Measurements from ENCODE around the gene AFMID.

Gene AFMID

DNA sequence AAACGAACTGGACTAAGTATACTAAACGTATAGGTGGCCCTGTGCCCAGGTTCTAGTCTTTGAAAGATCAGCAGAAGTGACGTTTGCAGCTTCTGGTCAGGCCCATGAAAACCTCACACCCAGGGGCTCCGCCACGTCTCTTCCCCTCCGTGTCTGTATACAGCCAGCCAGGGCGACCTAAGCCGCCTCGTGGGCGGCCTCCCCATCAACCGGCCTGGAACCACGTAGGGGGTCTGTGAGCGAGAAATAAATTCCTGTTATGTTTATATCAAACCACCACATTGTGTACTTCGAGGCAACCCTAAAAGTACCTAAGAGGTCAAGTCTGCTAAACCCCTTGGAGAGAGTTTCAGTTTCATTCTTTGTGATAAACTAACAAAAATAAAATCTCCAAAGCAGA is 7.1 kb upstream of the AFMID start:
- DNase-seq = no peak

DNA sequence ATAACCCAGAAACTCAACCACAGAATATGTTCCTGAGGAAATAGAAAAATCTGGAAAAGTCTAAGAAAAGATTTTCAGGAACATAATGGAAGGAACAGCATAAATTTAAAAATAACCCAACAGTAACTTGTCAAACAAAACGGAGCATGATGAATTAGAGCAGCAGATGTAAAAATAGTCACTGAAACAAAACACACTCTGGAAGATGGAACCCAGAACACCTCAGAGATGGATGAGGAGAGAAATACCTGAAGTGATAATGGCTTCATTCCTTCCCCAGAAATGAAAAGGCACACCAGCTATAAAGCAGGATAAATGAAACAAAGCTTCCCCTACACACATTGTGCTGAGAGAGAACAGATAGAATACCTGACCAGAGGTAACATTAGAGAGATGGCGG is 6.7 kb upstream of the AFMID start:
- no peak for DNase-seq

DNA sequence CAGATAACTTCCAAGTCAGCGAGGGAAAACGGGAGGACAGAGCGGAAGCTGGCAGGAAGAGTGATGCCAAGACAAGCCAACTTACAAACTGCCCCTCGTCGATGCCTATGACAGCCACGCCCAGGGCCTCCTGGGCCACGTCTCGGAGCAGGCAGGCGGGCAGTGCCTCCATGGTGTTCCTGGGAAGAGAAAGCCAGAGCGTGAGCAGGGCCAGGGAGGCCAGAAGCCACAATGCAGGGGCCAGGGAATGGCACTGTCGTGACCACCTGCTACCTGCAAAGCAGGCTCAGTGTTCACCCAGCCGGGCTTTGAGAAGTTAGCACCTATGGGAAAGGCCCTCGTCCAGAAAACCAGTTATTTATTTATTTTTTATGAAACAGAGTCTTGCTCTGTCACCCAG is 4.7 kb upstream of the AFMID start:
- DNase-seq = no peak

DNA sequence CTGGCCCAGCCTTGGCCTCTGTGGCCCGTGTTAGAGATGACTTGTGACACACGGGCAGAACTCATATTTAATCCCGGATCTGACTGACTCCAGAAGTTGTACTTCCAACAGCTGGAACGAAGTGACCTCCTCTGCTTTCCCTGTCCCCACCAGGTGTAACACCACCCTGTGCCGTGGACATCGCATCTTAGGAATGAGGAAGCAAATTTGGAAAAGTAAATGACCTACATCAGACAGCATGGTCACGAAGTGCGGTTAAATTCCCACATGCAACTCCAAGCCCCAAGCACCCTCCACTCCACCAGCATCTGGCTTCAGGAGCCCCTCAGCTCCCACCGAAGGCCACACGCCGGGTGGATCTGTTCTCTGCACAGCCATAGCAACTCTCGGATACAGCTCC is 3.2 kb upstream of the AFMID start:
- DNase-seq = no peak

DNA sequence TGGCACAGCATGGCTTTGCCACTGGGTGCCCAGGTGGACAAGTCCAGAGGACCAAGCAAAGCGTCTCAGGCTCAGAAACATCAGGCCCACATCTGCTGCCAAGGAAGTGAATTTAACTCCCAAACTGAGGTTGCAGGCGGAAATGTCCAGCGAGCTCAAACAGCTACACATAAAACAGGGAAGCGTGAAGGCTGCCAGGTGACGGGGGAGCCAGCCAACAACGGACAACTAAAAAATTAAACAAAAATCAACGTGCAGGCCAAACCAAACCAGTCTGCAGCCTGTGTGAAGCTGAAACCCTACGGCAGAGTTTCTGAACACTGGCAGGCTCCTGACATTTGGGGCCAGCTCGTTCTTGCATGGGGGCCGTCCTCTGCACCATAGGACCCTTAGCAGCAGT is 2.8 kb upstream of the AFMID start:
- no peak for DNase-seq

DNA sequence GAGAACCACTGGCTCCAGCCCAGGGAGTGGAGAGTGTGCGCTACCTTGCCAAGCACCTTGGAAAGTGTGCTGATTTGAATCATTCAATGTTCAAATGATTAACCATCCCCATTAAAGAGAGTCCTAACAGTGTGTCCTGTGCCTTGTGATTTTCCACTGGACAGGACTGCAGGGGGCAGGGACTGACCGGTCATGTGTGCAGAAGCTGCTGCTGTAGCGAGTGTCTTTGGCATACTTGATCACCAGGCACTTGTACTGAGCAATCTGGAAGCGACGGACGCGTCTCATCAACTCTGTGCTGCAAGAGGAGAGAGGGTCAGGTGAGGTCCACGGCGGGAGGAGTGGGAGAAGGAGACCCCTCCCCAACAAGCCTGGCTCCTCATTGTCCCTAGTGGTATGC is 2.3 kb upstream of the AFMID start:
- no peak for DNase-seq

DNA sequence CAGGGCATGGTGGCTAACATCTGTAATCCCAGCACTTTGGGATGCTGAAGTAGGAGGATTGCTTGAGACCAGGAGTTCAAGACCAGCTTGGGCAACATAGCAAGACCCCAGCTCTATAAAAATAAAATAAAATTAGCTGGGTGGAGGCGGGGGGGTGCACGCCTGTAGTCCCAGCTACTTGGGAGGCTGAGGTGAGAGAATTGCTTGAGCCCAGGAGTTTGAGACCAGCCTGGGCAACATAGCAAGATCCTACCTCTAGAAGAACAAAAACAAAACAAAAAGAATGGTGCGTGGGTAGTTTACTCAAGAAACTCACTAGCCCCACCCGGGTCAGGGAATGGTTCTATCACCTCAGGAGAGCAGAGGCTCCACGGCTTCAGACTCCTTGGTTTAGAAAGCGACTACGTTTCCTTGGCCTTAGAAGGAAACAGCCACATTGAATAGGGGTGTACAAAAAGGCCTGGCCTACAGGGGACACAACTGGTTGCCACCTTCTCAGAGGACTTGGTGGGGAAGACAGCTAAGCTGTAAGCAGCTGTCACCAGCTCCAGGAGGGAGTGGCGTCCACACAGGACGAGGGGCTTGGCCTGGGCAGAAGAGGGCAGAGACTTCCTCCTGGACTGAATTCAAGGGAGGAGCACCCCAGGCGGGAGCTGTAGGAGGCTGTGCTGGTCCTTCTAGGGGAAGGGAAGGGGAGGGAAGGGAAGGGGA is 1.0 kb upstream of the AFMID start:
- peak; percentile 63 to 78 for DNase-seq

DNA sequence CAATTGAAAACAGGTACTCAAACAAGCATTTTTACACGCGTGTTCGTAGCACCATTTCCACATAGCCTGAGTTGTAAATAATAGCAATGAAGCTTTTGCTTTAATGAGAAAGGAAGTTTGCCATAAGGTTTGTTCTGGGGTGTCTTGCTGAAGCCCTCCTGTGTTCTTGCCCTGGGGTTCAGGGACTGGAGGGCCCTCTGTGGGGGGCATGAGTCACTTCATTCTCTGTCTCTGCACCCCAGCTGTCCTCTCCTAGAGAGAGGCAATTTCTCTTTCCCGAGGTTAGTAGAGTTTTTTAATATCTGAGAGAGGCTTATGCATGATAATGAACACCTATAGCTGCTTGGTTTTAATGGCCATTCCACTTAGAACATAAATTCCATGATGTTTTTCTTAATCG is 9.6 kb downstream of the AFMID start:
- no peak for DNase-seq

DNA sequence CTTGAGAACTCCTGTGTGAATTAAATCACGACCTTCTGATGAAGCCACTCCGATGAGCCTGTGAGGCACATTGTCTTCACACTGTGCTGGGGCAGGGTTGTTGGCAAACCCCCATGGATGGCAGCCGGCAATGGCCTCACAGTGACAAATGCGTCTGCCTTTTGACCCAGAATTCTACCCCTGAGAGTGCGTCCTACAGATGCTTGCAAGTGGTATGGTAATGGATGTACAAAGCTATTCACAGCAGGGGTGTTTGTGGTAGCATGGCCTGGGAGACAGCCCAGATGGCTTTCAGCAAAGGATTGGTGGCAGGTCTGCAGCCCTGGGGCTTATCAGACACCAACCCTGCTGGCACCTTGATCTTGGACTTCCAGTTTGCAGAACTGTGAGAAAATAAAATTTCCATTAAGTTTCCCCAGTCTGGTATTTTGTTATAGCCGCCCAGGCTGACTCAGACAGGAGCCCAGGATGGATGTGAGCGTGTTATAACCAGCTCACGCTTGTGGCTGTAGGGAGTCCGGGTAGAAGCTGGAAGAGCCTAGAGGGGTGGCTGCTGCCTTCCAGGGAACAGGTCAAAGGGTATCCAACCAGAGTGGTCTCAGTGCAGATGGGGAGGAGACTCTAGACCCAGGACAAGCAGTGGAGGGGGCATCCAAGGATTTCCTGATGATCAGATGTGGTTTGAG is 10.1 kb downstream of the AFMID start:
- no peak for DNase-seq

DNA sequence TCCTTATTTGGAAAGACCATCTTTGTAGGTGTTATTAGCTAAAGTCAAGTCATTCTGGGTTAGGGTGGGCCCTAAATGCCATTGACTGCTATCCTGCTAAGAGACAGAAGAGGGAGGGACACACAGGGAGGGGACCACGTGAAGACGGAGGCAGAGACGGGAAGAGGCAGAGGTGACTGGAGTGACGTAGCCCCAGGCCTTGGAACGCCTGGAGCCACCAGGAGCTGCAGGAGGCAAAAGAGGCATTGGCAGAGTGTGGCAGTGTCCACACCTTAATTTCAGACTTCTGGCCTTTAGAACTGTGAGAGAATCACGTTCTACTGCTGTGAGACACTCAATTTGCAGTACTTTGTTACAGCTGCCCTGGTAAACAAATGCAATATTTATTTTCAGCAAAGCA is 13.3 kb downstream of the AFMID start:
- no peak for DNase-seq

DNA sequence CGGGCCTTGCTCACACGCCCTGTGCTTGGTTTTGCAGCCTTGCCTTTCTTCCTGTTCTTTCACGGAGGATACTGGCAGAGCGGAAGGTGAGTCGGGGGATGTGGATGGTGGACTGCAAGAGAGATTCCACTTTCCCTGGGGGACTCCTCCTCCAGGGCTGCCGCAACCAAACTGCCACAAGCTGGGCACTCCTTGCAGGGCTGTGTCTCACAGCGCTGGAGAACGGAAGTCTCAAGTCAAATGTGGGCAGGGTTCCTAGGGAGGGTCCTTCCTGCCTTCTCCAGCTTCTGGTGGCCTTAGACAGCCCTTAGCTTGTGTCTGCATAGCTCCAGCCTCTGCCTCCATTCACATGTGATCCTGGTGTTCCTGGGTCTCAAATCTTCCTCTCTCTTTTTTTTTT is 15.5 kb downstream of the AFMID start:
- peak; percentile 98 for DNase-seq

DNA sequence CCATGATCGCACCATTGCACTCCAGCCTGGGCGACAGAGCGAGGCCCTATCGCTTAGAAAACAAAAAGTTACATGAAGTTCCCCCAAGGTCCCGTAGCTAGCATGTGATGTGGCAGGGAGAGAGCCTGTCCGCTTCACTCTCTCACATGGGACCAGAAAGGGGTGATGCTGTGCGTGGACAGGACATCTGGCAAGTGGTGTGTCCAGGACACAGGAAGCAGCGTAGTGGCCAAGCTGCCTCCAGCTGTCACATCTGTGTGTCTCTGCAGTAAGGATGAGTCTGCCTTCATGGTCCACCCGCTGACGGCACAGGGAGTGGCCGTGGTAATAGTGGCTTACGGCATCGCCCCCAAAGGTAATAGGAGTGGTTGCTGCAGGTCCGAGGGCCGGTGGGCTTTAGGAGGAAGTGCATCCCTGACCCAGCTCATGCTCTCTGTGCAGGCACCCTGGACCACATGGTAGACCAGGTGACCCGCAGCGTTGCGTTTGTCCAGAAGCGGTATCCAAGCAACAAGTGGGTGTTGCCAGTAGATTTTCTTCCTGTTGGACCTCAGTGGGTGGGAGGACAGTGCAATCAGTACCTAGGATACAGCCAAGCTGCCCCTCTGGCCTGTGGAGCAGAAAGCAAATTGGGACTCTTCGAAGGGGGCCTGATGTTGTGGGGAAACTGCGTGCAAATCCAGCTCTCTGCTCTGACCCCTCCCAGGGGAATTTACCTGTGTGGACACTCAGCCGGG is 17.4 kb downstream of the AFMID start:
- no peak for DNase-seq

DNA sequence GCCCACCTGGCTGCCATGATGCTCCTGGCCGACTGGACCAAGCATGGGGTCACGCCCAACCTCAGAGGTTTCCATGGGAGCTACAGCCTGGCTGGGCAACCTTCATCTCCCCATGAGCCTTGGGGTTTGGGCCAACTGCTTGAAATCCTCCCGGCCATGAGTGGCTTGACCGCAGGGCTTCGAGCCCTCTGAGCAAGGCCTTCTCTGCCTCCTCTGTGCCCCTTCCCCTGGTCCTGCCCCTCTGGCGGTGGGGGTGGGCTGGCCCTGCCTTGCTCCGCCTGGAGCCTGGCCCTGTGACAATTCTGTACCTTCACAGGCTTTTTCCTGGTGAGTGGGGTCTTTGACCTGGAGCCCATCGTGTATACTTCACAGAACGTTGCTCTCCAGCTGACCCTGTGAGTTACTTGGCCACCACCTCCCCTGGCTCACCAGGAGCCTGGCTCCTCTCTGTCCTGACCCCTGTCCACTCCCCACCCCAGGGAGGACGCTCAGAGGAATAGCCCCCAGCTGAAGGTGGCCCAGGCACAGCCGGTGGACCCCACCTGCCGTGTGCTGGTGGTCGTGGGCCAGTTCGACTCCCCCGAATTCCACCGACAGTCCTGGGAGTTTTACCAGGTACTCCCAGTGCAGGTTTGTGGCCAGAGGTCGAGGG is 18.1 kb downstream of the AFMID start:
- DNase-seq = no peak

DNA sequence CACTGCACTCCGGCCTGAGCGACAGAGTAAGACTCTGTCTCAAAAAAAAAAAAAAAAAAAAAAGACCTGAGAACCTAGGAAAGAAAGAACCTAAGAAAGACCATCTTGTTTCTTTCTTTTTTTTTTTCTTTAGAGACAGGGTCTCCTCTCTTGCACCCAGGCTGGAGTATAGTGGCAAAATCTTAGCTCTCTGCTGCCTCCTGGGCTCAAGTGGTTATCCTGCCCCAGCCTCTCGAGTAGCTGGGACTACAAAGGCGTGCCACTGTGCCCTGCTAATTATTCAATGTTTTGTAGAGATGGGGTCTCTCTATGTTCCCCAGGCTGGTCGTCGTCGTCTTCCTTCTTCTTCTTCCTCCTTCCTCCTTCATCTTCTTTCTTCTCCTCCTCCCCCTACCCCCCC is 19.1 kb downstream of the AFMID start:
- DNase-seq = peak; percentile 11 to 12

DNA sequence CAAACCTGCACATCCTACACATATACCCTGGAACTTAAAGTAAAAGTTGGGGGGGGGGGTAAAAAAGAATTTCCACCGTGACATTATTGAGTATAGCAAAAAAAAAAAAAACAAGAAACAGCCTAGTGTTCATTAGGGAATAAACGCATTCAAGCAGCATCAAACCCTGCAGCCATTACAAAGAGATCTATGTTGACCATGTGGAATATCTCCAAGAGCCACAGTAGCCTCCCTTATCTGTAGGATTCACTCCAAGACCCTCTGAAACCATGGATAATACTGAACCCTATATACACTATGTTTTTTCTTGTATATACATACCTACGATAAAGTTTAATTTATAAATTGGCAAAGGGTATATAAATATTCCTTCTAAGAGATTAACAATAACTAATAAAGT is 21.3 kb downstream of the AFMID start:
- DNase-seq = no peak

DNA sequence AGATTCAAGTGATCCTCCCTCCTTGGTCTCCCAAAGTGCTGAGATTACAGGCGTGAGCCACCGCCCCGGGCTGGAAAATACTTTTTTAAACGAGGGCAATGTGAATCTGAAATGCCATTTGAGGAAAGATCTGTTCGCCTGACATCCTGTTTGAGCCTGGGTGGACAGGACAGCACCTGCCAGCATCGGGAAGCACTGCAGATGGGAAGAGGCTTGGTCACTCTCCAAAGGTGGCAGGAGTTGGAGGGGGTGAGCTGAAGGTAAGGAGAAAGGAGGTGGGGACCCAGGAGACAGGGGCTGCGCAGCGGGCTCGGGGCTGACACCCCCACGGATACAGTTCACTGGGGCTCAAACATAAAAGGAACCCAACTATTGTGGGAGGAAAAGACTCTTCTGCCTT is 22.9 kb downstream of the AFMID start:
- DNase-seq = no peak

DNA sequence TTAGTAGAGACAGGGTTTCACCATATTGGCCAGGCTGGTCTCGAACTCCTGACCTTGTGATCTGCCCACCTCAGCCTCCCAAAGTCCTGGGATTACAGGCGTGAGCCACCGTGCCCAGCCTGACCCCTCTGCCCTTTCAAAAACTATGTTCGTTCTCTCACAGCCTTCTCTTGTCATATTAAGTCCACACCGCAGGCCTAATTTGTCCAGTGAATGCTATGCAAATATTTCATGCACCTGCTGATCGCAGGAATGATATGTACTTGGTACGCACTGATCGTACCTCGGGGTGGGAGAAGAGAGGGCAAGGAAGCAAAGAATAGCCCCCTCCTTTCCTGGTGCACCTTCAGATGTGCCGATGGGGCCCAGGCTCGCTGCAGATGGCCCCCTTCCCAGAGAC is 23.9 kb downstream of the AFMID start:
- no peak for DNase-seq

DNA sequence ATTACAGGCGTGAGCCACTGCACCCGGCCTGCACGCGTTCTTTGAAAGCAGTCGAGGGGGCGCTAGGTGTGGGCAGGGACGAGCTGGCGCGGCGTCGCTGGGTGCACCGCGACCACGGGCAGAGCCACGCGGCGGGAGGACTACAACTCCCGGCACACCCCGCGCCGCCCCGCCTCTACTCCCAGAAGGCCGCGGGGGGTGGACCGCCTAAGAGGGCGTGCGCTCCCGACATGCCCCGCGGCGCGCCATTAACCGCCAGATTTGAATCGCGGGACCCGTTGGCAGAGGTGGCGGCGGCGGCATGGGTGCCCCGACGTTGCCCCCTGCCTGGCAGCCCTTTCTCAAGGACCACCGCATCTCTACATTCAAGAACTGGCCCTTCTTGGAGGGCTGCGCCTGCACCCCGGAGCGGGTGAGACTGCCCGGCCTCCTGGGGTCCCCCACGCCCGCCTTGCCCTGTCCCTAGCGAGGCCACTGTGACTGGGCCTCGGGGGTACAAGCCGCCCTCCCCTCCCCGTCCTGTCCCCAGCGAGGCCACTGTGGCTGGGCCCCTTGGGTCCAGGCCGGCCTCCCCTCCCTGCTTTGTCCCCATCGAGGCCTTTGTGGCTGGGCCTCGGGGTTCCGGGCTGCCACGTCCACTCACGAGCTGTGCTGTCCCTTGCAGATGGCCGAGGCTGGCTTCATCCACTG is 27.0 kb downstream of the AFMID start, which contains the start of gene BIRC5:
Gene BIRC5 (plus strand): TSS at position 238 of the 690 bp plus-strand sequence. CDS start 64 bp downstream, at position 302.
- DNase-seq = peak; percentile 95 to 97

DNA sequence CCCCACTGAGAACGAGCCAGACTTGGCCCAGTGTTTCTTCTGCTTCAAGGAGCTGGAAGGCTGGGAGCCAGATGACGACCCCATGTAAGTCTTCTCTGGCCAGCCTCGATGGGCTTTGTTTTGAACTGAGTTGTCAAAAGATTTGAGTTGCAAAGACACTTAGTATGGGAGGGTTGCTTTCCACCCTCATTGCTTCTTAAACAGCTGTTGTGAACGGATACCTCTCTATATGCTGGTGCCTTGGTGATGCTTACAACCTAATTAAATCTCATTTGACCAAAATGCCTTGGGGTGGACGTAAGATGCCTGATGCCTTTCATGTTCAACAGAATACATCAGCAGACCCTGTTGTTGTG is 27.5 kb downstream of the AFMID start:
- no peak for DNase-seq

DNA sequence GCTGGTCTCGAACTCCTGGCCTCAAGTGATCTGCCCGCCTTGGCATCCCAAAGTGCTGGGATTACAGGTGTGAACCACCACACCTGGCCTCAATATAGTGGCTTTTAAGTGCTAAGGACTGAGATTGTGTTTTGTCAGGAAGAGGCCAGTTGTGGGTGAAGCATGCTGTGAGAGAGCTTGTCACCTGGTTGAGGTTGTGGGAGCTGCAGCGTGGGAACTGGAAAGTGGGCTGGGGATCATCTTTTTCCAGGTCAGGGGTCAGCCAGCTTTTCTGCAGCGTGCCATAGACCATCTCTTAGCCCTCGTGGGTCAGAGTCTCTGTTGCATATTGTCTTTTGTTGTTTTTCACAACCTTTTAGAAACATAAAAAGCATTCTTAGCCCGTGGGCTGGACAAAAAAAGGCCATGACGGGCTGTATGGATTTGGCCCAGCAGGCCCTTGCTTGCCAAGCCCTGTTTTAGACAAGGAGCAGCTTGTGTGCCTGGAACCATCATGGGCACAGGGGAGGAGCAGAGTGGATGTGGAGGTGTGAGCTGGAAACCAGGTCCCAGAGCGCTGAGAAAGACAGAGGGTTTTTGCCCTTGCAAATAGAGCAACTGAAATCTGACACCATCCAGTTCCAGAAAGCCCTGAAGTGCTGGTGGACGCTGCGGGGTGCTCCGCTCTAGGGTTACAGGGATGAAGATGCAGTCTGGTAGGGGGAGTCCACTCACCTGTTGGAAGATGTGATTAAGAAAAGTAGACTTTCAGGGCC is 32.4 kb downstream of the AFMID start:
- DNase-seq = no peak

DNA sequence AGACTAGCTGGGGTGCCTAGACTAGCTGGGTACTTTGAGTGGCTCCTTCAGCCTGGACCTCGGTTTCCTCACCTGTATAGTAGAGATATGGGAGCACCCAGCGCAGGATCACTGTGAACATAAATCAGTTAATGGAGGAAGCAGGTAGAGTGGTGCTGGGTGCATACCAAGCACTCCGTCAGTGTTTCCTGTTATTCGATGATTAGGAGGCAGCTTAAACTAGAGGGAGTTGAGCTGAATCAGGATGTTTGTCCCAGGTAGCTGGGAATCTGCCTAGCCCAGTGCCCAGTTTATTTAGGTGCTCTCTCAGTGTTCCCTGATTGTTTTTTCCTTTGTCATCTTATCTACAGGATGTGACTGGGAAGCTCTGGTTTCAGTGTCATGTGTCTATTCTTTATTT is 35.9 kb downstream of the AFMID start:
- DNase-seq = no peak

DNA sequence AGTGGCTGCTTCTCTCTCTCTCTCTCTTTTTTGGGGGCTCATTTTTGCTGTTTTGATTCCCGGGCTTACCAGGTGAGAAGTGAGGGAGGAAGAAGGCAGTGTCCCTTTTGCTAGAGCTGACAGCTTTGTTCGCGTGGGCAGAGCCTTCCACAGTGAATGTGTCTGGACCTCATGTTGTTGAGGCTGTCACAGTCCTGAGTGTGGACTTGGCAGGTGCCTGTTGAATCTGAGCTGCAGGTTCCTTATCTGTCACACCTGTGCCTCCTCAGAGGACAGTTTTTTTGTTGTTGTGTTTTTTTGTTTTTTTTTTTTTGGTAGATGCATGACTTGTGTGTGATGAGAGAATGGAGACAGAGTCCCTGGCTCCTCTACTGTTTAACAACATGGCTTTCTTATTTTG is 36.6 kb downstream of the AFMID start:
- no peak for DNase-seq
